B cell (primary cell): ENCODE measurements around the gene ASTN1. TPM values are rescaled to one million over a fixed set of nuclear protein-coding genes. Genes with fewer than 3 reads are reported as not detected.

Source experiments
- ATAC-seq: fragments of 200-7000 bp; cut with Tn5 transposase; one replicate; pipeline ENCODE4 v1.10.0; 2021; ENCODE audit warnings: low read depth, mild to moderate bottlenecking, moderate number of reproducible peaks, moderate library complexity
- CTCF ChIA-PET: fragments of 350-600 bp; sonication (Branson Sonifier 250); formaldehyde crosslinking; loops from one replicate; lab custom pipeline; 2021; ENCODE audit warnings: antibody characterized with exemption, inconsistent platforms; lab: Charles Lee
- POLR2A ChIA-PET: fragments of 350-600 bp; sonication (Branson Sonifier 250); formaldehyde crosslinking; loops from one replicate; lab custom pipeline; 2021; ENCODE audit warnings: antibody characterized with exemption; lab: Charles Lee
- DNase-seq: peaks from one replicate; pipeline ENCODE4 v3.0.0; 2013
- H2AFZ ChIP-seq: 2 replicates; pipeline ENCODE4 v1.6.1; 2012; ENCODE audit warnings: mild to moderate bottlenecking, low read depth, low read length; ENCODE audit not compliant: insufficient read depth, poor library complexity, severe bottlenecking
- H3K27ac ChIP-seq, 2 donors: 1 replicate in 1 of 2; 2 replicates in 1 of 2; pipeline ENCODE4 v1.5.1; 2012 to 2013; ENCODE audit warnings: low read length in 2 of 2, mild to moderate bottlenecking in 2 of 2, moderate library complexity in 1 of 2
- H3K27me3 ChIP-seq, 4 experiments: fragments of 200-600 bp in 1 of 4; sonication (generic) in 1 of 4; replicated peaks in 1 of 4; 1 replicate in 2 of 4; 2 replicates in 2 of 4; pipeline versions ENCODE4 v1.6.1 to v1.7.0; 2013 to 2016; ENCODE audit warnings: low read length in 3 of 4, mild to moderate bottlenecking in 2 of 4, mixed read lengths in 1 of 4, moderate library complexity in 1 of 4; ENCODE audit not compliant: insufficient read depth in 4 of 4, control insufficient read depth in 3 of 4; ENCODE audit errors: control extremely low read depth in 1 of 4
- H3K36me3 ChIP-seq, 2 experiments: replicated peaks in 1 of 2; 1 replicate in 1 of 2; 2 replicates in 1 of 2; pipeline versions ENCODE4 v1.6.1 to v1.7.1; 2013; ENCODE audit warnings: low read length in 1 of 2; ENCODE audit not compliant: insufficient read depth in 2 of 2, control insufficient read depth in 1 of 2; ENCODE audit errors: control extremely low read depth in 1 of 2, extremely low read depth in 1 of 2
- H3K4me1 ChIP-seq, 2 donors: fragments of 200-600 bp in 1 of 2; sonication (generic) in 1 of 2; 1 replicate in 1 of 2; 2 replicates in 1 of 2; pipeline versions ENCODE4 v1.5.1 to v1.6.1; 2013 to 2017; ENCODE audit warnings: low read length in 2 of 2; ENCODE audit not compliant: control insufficient read depth in 2 of 2, insufficient read depth in 2 of 2
- H3K4me2 ChIP-seq: replicated peaks from 2 replicates; pipeline ENCODE3; 2012; ENCODE audit warnings: mild to moderate bottlenecking, low read depth, low read length; ENCODE audit not compliant: poor library complexity, severe bottlenecking
- H3K4me3 ChIP-seq, 5 experiments: fragments of 200-600 bp in 1 of 5; sonication (generic) in 1 of 5; 1 replicate in 3 of 5; 2 replicates in 2 of 5; pipeline versions ENCODE4 v1.5.1 to v1.7.0; 2011 to 2016; ENCODE audit warnings: low read length in 4 of 5, mild to moderate bottlenecking in 4 of 5, low read depth in 2 of 5, control low read depth in 1 of 5, moderate library complexity in 1 of 5; ENCODE audit not compliant: insufficient read depth in 1 of 5; ENCODE audit errors: control extremely low read depth in 1 of 5, extremely low read depth in 1 of 5
- H3K79me2 ChIP-seq: fragments of 200-600 bp; sonication (generic); one replicate; pipeline ENCODE4 v1.6.0; 2016; ENCODE audit warnings: low read length; ENCODE audit not compliant: control insufficient read depth, insufficient read depth
- H3K9ac ChIP-seq: fragments of 200-600 bp; sonication (generic); 2 replicates; pipeline ENCODE4 v1.6.1; 2017; ENCODE audit warnings: mild to moderate bottlenecking, low read length, moderate library complexity
- H3K9me3 ChIP-seq, 3 donors: one replicate each; pipeline versions ENCODE4 v1.6.1 to v1.7.1; 2013; ENCODE audit warnings: low read length in 2 of 3; ENCODE audit not compliant: control insufficient read depth in 2 of 3, insufficient read depth in 1 of 3; ENCODE audit errors: control extremely low read depth in 1 of 3
- H4K20me1 ChIP-seq: 2 replicates; pipeline ENCODE4 v1.6.0; 2012; ENCODE audit warnings: mild to moderate bottlenecking, low read length; ENCODE audit not compliant: insufficient read depth, control insufficient read depth, poor library complexity, severe bottlenecking
- H3K27ac Mint-ChIP-seq: one replicate; pipeline ENCODE4 v1.8.0; 2021; ENCODE audit warnings: mixed read lengths
- H3K27me3 Mint-ChIP-seq: one replicate; pipeline ENCODE4 v1.8.0; 2021; ENCODE audit warnings: mixed read lengths
- H3K4me1 Mint-ChIP-seq: one replicate; pipeline ENCODE4 v1.8.0; 2021; ENCODE audit warnings: mixed read lengths
- H3K4me3 Mint-ChIP-seq: one replicate; pipeline ENCODE4 v1.8.0; 2021; ENCODE audit warnings: mixed read lengths
- H3K9me3 Mint-ChIP-seq: one replicate; pipeline ENCODE4 v1.8.0; 2022; ENCODE audit warnings: mixed read lengths; ENCODE audit not compliant: insufficient read depth
- EZH2 ChIP-seq: IDR thresholded peaks from 2 replicates; pipeline ENCODE4 v1.6.1; 2012; ENCODE audit warnings: borderline replicate concordance, low read depth, mild to moderate bottlenecking, moderate library complexity, low read length; ENCODE audit not compliant: insufficient read depth, poor library complexity, severe bottlenecking
- WGBS: methylation state at CpG from one replicate; pipeline ENCODE4 v1.1.5; 2013; ENCODE audit warnings: missing lambda C conversion rate; ENCODE audit not compliant: insufficient coverage; 5-methylcytosine and 5-hydroxymethylcytosine counted together
- intact Hi-C: fragments of 100-400 bp; cut with micrococcal nuclease; formaldehyde crosslinking; loops from one replicate; pipeline ENCODE4 v1.10.0; 2022
- polyA plus RNA-seq: library from polyadenylated mRNA; depleted of rRNA; stranded (reverse); fragments of >200 nt; gene quantifications from 2 replicates; pipeline ENCODE4 v1.2.3, GENCODE V29; 2012
- total RNA-seq, 2 donors: library from RNA; stranded (reverse); fragments of 120-200 nt in 1 of 2; gene quantifications; 1 replicate in 1 of 2; 2 replicates in 1 of 2; pipeline versions ENCODE4 v1.2.3 to v1.2.4, GENCODE V29; 2013 to 2022
- TF ChIP-seq, protein P1 (sequence below): fragments of 200-600 bp; IDR thresholded peaks from one replicate; pipeline ENCODE4 v1.8.0; 2022; ENCODE audit warnings: antibody characterized with exemption, mild to moderate bottlenecking

Gene ASTN1
- total and polyA plus RNA-seq, 2 donors (not counting 1 experiment from before 2014, with no cell fraction given), result not detected

GRCh38 chr1:177200290-177200689 is 35.8 kb upstream of the ASTN1 start:
- Histone ChIP-seq H3K79me2 (no peaks in the 10 kb centered on the region), H4K20me1 (no peaks in the 10 kb centered on the region), H3K9ac (no peak overlapping the region), H3K4me3 (no peak overlapping the region), H3K27me3 (no peaks in the 10 kb centered on the region), H3K9me3 (peaks cover 0 to 2% (median 0%) of the 10 kb centered on the region in 3 donors), H2AFZ (no peak overlapping the region), H3K27ac (no peak overlapping the region), H3K4me1 (no peaks in the 10 kb centered on the region), H3K36me3 (no peaks in the 10 kb centered on the region), H3K4me2 (no peak overlapping the region)
- no peak for ATAC-seq
- no peaks in the 10 kb centered on the region for H3K4me1 Mint-ChIP-seq
- H3K27ac Mint-ChIP-seq, result no peak overlapping the region
- H3K9me3 Mint-ChIP-seq, result no peaks in the 10 kb centered on the region
- ChIA-PET POLR2A (no interaction called here), CTCF (no interaction called here)
- 84% methylated on average over 3 of the region's 4 CpGs for WGBS
- no peaks in the 10 kb centered on the region for H3K27me3 Mint-ChIP-seq
- no peak for DNase-seq
- intact Hi-C loops, result no loop called here
- no peak overlapping the region for H3K4me3 Mint-ChIP-seq
- TF ChIP-seq EZH2, result no peak
- TF ChIP-seq, protein P1, sequence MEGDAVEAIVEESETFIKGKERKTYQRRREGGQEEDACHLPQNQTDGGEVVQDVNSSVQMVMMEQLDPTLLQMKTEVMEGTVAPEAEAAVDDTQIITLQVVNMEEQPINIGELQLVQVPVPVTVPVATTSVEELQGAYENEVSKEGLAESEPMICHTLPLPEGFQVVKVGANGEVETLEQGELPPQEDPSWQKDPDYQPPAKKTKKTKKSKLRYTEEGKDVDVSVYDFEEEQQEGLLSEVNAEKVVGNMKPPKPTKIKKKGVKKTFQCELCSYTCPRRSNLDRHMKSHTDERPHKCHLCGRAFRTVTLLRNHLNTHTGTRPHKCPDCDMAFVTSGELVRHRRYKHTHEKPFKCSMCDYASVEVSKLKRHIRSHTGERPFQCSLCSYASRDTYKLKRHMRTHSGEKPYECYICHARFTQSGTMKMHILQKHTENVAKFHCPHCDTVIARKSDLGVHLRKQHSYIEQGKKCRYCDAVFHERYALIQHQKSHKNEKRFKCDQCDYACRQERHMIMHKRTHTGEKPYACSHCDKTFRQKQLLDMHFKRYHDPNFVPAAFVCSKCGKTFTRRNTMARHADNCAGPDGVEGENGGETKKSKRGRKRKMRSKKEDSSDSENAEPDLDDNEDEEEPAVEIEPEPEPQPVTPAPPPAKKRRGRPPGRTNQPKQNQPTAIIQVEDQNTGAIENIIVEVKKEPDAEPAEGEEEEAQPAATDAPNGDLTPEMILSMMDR, result no peak

- no peaks in the 10 kb centered on the region for H3K9me3 Mint-ChIP-seq
- Histone ChIP-seq H3K27me3 (no peaks in the 10 kb centered on the region), H3K4me1 (no peaks in the 10 kb centered on the region), H2AFZ (no peak overlapping the region), H3K4me3 (no peak overlapping the region), H3K9ac (no peak overlapping the region), H4K20me1 (no peaks in the 10 kb centered on the region), H3K79me2 (no peaks in the 10 kb centered on the region), H3K36me3 (no peaks in the 10 kb centered on the region), H3K4me2 (no peak overlapping the region), H3K27ac (no peak overlapping the region), H3K9me3 (peaks cover 0 to 2% (median 0%) of the 10 kb centered on the region in 3 donors)
- no CpG with 5 or more reads among the region's 2 CpGs for WGBS
- H3K4me3 Mint-ChIP-seq, result no peak overlapping the region
- no peak for DNase-seq
- H3K27ac Mint-ChIP-seq, result no peak overlapping the region
- H3K4me1 Mint-ChIP-seq, result no peaks in the 10 kb centered on the region
- ATAC-seq, result no peak
- CTCF ChIA-PET, result no interaction called here
- TF ChIP-seq, protein P1, result no peak
- no peak for TF ChIP-seq EZH2
- intact Hi-C loops, result no loop called here
- POLR2A ChIA-PET, result no interaction called here
- peaks cover 5% of the 10 kb centered on the region for H3K27me3 Mint-ChIP-seq
Observed at GRCh38 chr1:177198243-177198642, 33.7 kb upstream of the ASTN1 start.
